ENCODE data around the gene VILL. TPM values are rescaled to one million over a fixed set of nuclear protein-coding genes. Genes with fewer than 3 reads are reported as not detected.

VILL gene
- total RNA-seq, 1 experiment from 2014 or later: 52.6 TPM

DNA sequence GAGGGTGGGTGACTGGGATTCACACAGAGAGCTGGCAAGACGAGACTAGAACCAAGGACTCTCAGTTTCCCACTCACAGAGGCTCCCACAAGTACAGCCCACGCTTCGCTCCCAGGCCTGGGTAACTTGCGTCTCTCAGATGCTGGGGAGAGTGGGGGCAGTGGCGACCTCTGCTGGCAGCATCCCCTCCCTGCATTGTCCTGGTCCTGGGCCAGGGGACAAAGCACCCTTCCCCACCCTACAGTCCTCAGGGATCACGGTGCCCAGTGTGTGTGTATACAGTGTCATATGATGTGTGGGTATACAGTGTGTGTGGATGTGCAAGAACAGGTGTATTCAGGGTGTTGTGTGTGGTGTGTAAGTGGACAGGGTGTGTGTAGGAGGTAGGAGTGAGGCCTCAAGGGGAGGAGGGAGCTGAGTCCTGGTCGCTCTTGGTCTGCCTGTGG, 12.8 kb downstream of the VILL start:
- H3K4me3 Mint-ChIP-seq (ENCODE audit: low read depth, unreplicated experiment): no peak overlapping the region
- no peaks in the 10 kb centered on the region for H3K9me3 Mint-ChIP-seq (ENCODE audit: low read depth, unreplicated experiment)
- peak; percentile 69 for DNase-seq
- TF ChIP-seq, protein P1, sequence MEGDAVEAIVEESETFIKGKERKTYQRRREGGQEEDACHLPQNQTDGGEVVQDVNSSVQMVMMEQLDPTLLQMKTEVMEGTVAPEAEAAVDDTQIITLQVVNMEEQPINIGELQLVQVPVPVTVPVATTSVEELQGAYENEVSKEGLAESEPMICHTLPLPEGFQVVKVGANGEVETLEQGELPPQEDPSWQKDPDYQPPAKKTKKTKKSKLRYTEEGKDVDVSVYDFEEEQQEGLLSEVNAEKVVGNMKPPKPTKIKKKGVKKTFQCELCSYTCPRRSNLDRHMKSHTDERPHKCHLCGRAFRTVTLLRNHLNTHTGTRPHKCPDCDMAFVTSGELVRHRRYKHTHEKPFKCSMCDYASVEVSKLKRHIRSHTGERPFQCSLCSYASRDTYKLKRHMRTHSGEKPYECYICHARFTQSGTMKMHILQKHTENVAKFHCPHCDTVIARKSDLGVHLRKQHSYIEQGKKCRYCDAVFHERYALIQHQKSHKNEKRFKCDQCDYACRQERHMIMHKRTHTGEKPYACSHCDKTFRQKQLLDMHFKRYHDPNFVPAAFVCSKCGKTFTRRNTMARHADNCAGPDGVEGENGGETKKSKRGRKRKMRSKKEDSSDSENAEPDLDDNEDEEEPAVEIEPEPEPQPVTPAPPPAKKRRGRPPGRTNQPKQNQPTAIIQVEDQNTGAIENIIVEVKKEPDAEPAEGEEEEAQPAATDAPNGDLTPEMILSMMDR (IDR thresholded peaks at IDR 0.05; ENCODE audit: unreplicated experiment): peak; percentile 80
- CTCF ChIA-PET: interaction anchor here (1.0 to 1.3 kb wide), 2 partner anchors 12 to 29 kb away, joined by 4 to 16 read pairs; partner anchors contain the start of gene VILL
- no peaks in the 10 kb centered on the region for H3K27me3 Mint-ChIP-seq (ENCODE audit: unreplicated experiment)
- H3K36me3 Mint-ChIP-seq (ENCODE audit: insufficient read depth, unreplicated experiment): peaks cover 41% of the 10 kb centered on the region
- intact Hi-C loops (cut with micrococcal nuclease; ENCODE audit: unreplicated experiment): loop anchor here (5.0 kb wide), 1 partner anchor 39 kb away; no protein-coding TSS in a partner anchor
- peaks cover 30% of the 10 kb centered on the region for H3K4me1 Mint-ChIP-seq (ENCODE audit: low read depth, unreplicated experiment)
- peak overlapping the region; percentile 44 for H3K27ac Mint-ChIP-seq (ENCODE audit: unreplicated experiment)
- BruUV-seq (replicated peaks): no TSS peak

DNA sequence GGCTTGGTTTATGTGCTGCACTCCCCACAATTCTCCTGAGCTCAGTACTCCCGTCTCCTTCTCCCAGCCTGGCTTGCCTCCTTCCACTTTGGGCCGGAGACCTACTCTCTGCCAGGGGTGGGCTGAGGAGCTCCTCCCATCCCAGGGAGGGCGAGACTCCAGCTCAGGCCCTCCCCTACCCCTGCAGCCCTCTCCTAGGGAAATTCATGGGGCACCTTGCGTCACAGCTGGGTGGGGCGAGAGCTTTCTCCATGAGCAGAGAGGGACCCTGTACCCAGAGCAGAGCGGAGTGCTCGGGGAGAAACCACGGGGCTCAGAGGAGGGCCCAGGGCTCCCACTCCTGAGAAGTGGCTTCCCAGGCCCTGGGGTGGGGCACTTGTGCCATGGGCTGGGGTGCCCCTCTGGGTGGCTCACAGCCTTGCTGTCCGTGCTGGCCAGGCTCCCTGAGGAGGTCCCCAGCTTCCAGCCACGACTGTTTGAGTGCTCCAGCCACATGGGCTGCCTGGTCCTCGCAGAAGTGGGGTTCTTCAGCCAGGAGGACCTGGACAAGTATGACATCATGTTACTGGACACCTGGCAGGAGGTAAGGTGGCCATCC, 13.3 kb downstream of the VILL start:
- TF ChIP-seq, protein P1 (IDR thresholded peaks at IDR 0.05; ENCODE audit: unreplicated experiment): peak; percentile 21
- intact Hi-C loops (cut with micrococcal nuclease; ENCODE audit: unreplicated experiment): loop anchor here (2.0 to 5.0 kb wide), 2 partner anchors 38 to 113 kb away; no protein-coding TSS in a partner anchor
- Mint-ChIP-seq H3K9me3 (ENCODE audit: low read depth, unreplicated experiment) (no peaks in the 10 kb centered on the region), H3K36me3 (ENCODE audit: insufficient read depth, unreplicated experiment) (peaks cover 43% of the 10 kb centered on the region), H3K27me3 (ENCODE audit: unreplicated experiment) (no peaks in the 10 kb centered on the region), H3K4me3 (ENCODE audit: low read depth, unreplicated experiment) (peak overlapping the region; percentile 54), H3K4me1 (ENCODE audit: low read depth, unreplicated experiment) (peaks cover 30% of the 10 kb centered on the region), H3K27ac (ENCODE audit: unreplicated experiment) (peak overlapping the region; percentile 44)
- no peak for DNase-seq
- no TSS peak for BruUV-seq (replicated peaks)
- CTCF ChIA-PET: interaction anchor here (1.0 to 1.3 kb wide), 2 partner anchors 13 to 30 kb away, joined by 4 to 16 read pairs; partner anchors contain the start of gene VILL

DNA sequence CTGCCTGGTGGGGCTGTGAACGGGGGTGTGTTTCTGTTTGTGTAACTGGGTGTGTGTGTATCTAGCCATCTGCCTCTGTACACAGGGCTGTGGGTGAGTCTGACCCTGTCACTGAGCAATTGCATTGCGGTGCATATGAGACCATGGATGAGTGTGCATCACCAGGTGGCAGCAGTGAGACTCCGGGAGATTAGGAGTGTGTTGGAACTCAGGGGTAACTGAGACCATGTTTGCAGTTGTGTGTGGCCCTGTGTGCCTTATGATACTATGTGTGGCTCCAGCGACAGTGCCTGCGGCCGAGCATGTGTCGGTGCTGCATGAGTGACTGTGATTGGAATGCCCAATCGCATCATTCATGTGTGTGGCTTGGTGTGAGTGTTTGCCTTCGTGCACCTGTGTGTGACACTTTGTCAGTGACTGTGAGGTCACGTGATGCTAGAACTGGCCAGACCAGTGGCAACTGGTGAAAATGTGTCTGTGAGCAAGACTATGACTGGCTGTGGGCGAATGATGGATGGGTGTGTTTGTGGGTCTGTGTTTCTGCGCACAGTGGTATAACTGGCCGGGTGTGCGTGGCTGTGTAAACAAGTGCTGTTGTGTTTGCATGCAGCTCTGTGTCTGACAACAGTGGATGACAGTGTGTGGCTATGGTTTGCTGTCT, 14.0 kb downstream of the VILL start:
- H3K27me3 Mint-ChIP-seq (ENCODE audit: unreplicated experiment): no peaks in the 10 kb centered on the region
- H3K27ac Mint-ChIP-seq (ENCODE audit: unreplicated experiment): peak overlapping the region; percentile 75
- peak; percentile 84 for DNase-seq
- CTCF ChIA-PET: interaction anchor here (1.0 to 1.3 kb wide), 4 partner anchors 8 to 30 kb away, joined by 4 to 16 read pairs (median 6); partner anchors contain the start of gene VILL
- no peaks in the 10 kb centered on the region for H3K9me3 Mint-ChIP-seq (ENCODE audit: low read depth, unreplicated experiment)
- peak overlapping the region; percentile 54 for H3K4me3 Mint-ChIP-seq (ENCODE audit: low read depth, unreplicated experiment)
- intact Hi-C loops (cut with micrococcal nuclease; ENCODE audit: unreplicated experiment): loop anchor here (2.0 to 5.0 kb wide), 2 partner anchors 38 to 112 kb away; no protein-coding TSS in a partner anchor
- H3K36me3 Mint-ChIP-seq (ENCODE audit: insufficient read depth, unreplicated experiment): peaks cover 41% of the 10 kb centered on the region
- H3K4me1 Mint-ChIP-seq (ENCODE audit: low read depth, unreplicated experiment): peaks cover 30% of the 10 kb centered on the region
- TF ChIP-seq, protein P1 (IDR thresholded peaks at IDR 0.05; ENCODE audit: unreplicated experiment): peak; percentile 78
- no TSS peak for BruUV-seq (replicated peaks)

DNA sequence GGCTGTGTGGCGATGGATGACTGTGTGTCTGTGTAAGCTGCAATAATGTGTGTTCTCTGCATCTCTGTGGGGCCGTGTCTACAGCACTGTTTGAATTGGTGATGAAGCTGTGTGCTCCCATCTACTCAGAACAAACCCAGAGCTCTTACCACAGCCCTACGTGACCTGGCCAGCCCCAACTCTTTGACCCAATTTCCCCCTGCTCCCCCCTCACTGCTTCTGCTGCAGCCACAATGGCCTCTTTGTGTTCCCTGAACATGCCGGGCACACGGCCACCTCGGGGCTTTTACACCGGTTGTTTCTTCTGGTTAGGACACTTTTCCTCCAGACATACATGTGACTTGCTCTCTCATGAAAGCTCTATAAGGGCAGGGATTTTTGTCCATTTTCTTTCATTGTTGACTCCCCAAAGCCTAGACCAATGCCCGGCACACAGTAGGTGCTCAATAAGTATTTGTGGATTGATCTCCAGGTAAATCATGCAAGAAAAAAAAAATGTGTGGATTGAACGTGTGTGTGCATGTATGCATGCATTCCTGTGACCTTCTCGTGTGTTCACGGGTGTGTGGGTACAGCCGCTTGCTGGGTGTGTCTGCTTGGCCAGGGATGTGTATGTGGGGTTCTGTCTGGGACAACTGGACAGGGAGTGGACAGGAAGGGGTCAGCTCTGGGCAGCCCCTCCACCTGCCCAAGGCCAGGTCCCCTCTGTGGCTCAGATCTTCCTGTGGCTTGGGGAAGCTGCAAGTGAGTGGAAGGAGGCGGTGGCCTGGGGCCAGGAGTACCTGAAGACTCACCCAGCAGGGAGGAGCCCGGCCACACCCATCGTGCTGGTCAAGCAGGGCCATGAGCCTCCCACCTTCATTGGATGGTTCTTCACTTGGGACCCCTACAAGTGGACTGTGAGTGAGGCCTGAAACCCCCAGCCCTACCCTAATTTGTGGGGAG, 14.8 kb downstream of the VILL start:
- CTCF ChIA-PET: interaction anchor here (1.0 to 1.2 kb wide), 2 partner anchors 9 to 31 kb away, joined by 6 to 7 read pairs; no protein-coding TSS in a partner anchor
- intact Hi-C loops (cut with micrococcal nuclease; ENCODE audit: unreplicated experiment): loop anchor here (2.0 kb wide), 1 partner anchor 111 kb away; no protein-coding TSS in a partner anchor
- Mint-ChIP-seq H3K36me3 (ENCODE audit: insufficient read depth, unreplicated experiment) (peaks cover 39% of the 10 kb centered on the region), H3K9me3 (ENCODE audit: low read depth, unreplicated experiment) (no peaks in the 10 kb centered on the region), H3K27ac (ENCODE audit: unreplicated experiment) (peak overlapping the region; percentile 75), H3K27me3 (ENCODE audit: unreplicated experiment) (no peaks in the 10 kb centered on the region), H3K4me3 (ENCODE audit: low read depth, unreplicated experiment) (peak overlapping the region; percentile 54), H3K4me1 (ENCODE audit: low read depth, unreplicated experiment) (peaks cover 30% of the 10 kb centered on the region)
- peak; percentile 72 for DNase-seq
- TF ChIP-seq, protein P1 (IDR thresholded peaks at IDR 0.05; ENCODE audit: unreplicated experiment): no peak
- BruUV-seq (replicated peaks): no TSS peak
